ENCODE measurements around the gene EIF4E3. TPM values are rescaled to one million over a fixed set of nuclear protein-coding genes. Genes with fewer than 3 reads are reported as not detected.

EIF4E3 gene
- total RNA-seq, 4 donors from 2014 or later, result 12.4 to 52.2 (median 23.0) TPM

DNA sequence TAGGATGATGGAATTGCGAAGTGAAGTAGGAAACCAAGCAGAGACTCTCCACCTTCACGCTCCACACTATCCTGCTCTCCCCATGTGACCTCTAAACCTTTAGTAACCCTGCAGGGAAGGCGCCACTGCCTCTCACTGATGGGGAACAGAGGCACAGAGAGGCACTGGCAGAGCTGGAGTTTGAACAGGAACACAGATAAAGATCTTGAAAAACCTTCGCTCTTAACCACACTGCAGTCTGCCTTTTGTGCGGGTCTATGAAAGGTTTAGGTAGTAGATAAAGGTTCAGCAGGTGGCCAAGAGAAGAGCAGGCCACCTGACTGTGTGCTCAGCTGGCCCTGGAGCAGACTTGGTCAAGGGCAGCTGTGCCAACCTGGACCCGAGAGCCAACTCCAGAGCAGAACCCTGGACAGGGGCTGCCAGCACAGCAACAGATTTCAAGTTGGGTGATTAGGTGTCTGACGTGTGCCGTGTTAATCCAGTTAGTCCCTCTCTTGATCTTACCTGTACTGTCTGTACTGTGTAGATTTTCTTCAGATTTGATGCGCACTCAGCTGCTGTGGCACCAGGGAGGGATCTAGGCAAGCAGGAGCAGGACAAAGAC lies 15.2 kb downstream of the EIF4E3 start:
- Histone ChIP-seq H3K36me3 (no peaks in the 10 kb centered on the region), H3K27ac (no peak overlapping the region), H3K9me3 (no peaks in the 10 kb centered on the region), H3K27me3 (no peaks in the 10 kb centered on the region), H3K4me3 (no peak overlapping the region), H3K4me1 (no peaks in the 10 kb centered on the region)
- TF ChIP-seq POLR2A (IDR thresholded peaks at IDR 0.05), result no peak
- DNase-seq, result no peak
- intact Hi-C loops (cut with DNase I; ENCODE audit: low total_unique reads), result no loop called here

DNA sequence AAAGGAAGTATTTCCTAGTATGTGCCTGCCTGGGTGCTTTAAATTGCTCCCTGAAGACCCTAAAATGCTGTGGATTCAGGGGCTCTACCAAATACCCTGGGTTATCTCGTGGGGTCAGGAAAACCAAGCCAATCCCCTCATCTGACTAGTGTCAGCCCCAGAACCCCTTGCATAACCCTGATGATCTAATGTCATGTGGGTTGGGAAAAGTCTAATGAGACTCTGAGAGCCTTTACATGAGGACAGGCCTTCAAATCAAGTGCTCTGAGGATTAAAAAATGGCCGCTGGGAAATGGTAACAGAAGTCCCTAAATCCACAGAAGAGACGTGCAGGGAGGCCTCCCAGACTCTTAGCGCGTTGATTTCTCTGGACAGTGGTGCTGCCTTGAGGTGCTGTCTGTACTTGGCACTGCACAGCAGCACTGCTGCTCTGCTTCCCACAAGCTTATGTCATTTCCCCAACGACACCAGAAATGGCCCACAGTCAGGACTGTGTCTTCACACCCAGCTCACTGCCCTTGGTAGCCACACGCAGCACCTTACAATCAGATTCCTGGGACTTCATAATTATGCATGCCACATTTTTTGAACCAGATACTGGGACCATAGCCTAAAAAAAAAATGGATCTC lies 16.6 kb downstream of the EIF4E3 start:
- Histone ChIP-seq H3K4me3 (no peak overlapping the region), H3K27ac (no peak overlapping the region), H3K27me3 (no peaks in the 10 kb centered on the region), H3K36me3 (no peaks in the 10 kb centered on the region), H3K9me3 (no peaks in the 10 kb centered on the region), H3K4me1 (no peaks in the 10 kb centered on the region)
- DNase-seq, result no peak
- TF ChIP-seq POLR2A (IDR thresholded peaks at IDR 0.05), result no peak
- TF ChIP-seq, protein P1, sequence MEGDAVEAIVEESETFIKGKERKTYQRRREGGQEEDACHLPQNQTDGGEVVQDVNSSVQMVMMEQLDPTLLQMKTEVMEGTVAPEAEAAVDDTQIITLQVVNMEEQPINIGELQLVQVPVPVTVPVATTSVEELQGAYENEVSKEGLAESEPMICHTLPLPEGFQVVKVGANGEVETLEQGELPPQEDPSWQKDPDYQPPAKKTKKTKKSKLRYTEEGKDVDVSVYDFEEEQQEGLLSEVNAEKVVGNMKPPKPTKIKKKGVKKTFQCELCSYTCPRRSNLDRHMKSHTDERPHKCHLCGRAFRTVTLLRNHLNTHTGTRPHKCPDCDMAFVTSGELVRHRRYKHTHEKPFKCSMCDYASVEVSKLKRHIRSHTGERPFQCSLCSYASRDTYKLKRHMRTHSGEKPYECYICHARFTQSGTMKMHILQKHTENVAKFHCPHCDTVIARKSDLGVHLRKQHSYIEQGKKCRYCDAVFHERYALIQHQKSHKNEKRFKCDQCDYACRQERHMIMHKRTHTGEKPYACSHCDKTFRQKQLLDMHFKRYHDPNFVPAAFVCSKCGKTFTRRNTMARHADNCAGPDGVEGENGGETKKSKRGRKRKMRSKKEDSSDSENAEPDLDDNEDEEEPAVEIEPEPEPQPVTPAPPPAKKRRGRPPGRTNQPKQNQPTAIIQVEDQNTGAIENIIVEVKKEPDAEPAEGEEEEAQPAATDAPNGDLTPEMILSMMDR (IDR thresholded peaks at IDR 0.05), result no peak
- intact Hi-C loops (cut with DNase I; ENCODE audit: low total_unique reads), result no loop called here

DNA sequence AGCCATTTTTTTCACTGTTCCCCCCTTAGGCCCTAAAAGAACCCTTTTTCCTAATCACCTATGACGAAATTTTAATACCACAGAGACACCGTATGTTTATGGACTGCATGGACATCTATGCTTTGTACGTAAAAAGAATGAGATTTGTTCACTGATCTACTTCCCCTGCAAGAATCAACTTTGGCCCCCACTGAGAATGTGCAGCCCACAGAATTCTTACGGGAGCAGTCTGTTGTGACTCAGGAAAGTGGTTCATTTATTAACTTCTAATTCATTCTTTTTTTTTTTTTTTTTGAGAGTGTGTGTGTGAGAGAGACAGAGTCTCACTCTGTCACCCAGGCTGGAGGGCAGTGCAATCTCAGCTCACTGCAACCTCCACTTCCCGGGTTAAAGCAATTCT lies 17.6 kb downstream of the EIF4E3 start:
- H3K27me3 ChIP-seq, result no peaks in the 10 kb centered on the region
- no peaks in the 10 kb centered on the region for H3K4me1 ChIP-seq

DNA sequence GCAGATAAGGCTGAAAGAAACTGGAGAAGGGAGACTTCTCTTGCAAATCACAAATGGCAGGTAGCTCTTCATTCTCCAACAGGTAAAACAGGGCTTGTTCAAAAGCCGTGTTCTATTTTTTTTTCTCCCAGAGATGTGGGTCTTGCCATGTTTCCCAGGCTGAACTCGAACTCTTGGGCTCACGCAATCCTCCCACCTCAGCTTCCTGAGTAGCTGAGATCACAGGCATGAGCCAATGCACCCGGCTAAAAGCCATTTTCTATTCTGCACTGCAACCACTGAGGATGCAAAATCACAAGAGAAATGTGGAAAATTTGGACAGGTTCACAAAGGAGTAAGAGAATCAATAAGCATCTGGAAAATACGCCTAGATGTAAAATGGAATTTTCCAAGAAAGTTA lies 19.5 kb downstream of the EIF4E3 start:
- Histone ChIP-seq H3K9me3 (no peaks in the 10 kb centered on the region), H3K27me3 (no peaks in the 10 kb centered on the region), H3K36me3 (no peaks in the 10 kb centered on the region), H3K4me3 (no peak overlapping the region), H3K27ac (no peak overlapping the region), H3K4me1 (no peaks in the 10 kb centered on the region)
- TF ChIP-seq, protein P1 (IDR thresholded peaks at IDR 0.05), result no peak
- TF ChIP-seq POLR2A (IDR thresholded peaks at IDR 0.05), result no peak
- intact Hi-C loops (cut with DNase I; ENCODE audit: low total_unique reads), result no loop called here
- DNase-seq, result no peak

More for the DNA sequence above, 17.6 kb downstream of the EIF4E3 start:
- H3K4me3 ChIP-seq, result no peak overlapping the region
- intact Hi-C loops (cut with DNase I; ENCODE audit: low total_unique reads), result no loop called here
- H3K9me3 ChIP-seq, result no peaks in the 10 kb centered on the region
- no peak for DNase-seq
- TF ChIP-seq, protein P1 (IDR thresholded peaks at IDR 0.05), result no peak
- no peak for TF ChIP-seq POLR2A (IDR thresholded peaks at IDR 0.05)
- H3K27ac ChIP-seq, result no peak overlapping the region
- H3K36me3 ChIP-seq, result no peaks in the 10 kb centered on the region

DNA sequence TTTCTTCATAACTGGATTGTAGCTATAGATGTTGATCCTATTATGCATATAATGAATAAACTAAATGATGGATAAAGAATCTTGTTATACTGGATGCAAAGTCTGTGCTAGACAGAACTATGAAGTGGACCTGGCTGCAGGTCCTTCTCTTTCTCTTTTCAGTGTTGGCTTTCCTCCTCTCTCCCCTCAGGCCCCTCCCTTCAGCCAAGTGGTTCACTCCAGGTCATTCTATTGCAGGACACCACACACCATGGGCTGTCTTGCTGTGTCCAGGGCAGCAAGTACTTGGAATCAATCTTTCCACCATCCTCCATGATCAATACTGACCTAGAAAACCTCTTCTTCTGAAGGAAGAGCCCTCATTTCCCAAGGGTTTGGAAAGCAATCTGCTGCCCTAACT lies 20.3 kb downstream of the EIF4E3 start:
- no peaks in the 10 kb centered on the region for H3K27me3 ChIP-seq
- no peak overlapping the region for H3K4me3 ChIP-seq
- no peaks in the 10 kb centered on the region for H3K9me3 ChIP-seq
- no peak overlapping the region for H3K27ac ChIP-seq
- no peak for DNase-seq
- no peaks in the 10 kb centered on the region for H3K4me1 ChIP-seq
- H3K36me3 ChIP-seq, result no peaks in the 10 kb centered on the region
- no peak for TF ChIP-seq POLR2A (IDR thresholded peaks at IDR 0.05)
- TF ChIP-seq, protein P1 (IDR thresholded peaks at IDR 0.05), result no peak
- intact Hi-C loops (cut with DNase I; ENCODE audit: low total_unique reads), result no loop called here

Data from uterus (tissue), 4 donors.